MM.1S (cell line): ENCODE measurements around the gene RFC3.

Source experiments
- CTCF ChIP-seq: fragments of 300-600 bp; sonication (generic); IDR thresholded peaks from 2 replicates; pipeline ENCODE4 v1.5.1; 2016; ENCODE audit warnings: antibody characterized with exemption, low read length, mixed read lengths
- EZH2phosphoT487 ChIP-seq: fragments of 300-600 bp; sonication (generic); IDR thresholded peaks from 2 replicates; pipeline ENCODE4 v1.6.1; 2018; ENCODE audit warnings: antibody characterized with exemption, low read length

GRCh38 chr13:33863188-33863789, 45.3 kb downstream of the RFC3 start:
- TF ChIP-seq CTCF (no peak), EZH2phosphoT487 (no peak)
